Measurements from ENCODE around the gene GET4.
"Not testable (repeated sequence)": the region's sequence is repeated elsewhere in the genome, so short reads cannot be mapped to it uniquely, and the experiment has no call there.

The GET4 gene

DNA sequence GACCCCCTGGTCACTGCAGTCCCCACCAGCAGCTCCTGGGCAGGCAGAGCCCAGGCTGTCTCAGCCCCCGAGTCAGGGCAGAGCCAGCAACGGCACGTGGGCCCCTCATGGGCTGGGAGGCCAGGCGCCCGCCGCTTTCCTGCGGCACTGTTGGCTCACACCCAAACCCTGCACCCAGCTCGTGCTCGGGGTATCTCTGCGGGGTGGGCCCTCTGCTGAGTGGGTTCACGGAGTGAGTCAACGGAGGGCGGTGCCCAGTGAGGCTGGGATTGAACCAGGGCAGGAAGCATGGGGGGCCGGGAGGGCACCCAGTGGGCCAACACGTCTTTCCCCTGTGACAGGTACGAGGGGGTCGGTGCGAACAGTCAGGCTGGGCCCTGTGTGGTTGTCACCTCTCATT is 49.2 kb downstream of the GET4 start:
- peak in 8 of 56 donors; percentile 28 to 67 (median 43) for DNase-seq

DNA sequence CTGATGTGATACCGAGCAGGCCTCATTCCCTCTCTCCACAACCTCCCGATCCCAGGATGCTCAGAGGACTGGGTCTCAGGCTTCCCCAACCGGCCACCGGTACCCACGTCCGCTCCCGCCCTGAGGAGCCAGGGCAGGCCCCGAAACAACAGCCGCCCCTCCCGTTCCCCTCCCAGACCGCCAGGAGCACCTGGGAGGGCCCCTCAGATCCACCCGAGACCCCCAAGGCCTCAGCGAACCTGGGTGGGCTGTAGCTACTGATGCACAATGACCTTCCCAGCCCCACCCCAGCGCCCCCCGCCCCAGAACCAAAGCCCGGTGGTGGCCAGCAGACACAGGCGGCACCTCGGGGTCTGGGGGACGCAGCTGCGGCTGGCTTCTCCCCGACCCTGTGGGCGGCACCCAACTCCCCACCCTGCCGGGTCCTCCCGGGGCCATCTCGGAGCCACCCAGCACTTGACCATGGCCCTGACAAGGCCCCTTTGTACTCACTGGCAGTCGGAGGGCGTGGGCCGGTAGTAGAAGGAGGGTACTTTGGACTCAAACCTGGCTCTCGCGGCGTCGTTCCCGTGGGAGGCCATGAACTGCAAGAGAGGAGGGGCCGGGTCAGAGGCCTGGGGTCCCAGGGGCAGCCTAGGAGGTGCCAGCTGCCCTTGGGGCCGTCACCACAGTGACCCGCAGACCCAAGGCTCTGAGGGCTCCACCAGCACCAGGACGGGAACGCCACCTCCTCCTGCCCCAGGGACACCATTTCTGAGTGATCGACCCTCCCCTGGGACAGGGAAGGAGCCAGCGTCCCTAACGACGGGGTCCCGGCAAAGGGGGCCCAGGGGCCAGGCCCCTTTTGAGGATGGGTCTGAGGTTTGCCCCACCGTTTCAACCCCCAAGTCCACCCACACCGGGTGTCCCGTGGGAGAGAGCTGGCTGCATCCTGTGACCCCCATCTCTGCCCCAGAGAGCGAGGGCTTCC is 50.0 kb downstream of the GET4 start:
- peak in 28 of 56 donors; percentile 20 to 80 (median 59) for DNase-seq

DNA sequence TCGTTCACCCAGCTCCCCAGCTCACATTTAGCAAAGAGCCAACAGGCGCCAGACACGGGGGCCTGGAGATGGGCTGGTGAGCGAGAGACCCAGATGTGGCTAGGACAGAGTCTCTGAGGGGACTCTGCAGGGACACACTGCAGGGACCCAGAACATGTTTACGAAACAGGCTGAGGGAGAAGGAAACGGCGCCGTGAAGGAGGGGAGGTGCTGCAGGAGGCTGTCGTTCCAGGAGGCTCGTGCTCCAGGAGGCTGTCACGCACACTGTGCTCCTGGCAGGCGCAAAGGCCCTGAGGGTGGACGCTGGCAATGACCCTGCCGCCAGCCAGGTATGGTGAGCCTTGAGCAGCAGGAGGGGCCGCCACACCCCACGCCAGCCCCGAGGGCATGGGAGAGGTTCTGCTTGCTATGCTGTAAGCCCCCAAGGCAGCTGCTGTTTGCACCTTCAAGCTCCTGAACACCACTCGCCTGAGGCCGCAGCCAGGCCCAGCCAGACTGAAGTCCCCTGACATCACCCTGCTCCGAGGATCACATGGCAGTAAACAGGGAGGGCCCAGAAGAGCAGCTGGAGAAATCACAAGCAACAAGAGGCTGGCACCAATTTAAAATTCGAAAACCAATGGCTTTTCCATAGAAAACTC is 50.8 kb downstream of the GET4 start:
- DNase-seq = peak in 38 of 56 donors; percentile 29 to 86 (median 55)

DNA sequence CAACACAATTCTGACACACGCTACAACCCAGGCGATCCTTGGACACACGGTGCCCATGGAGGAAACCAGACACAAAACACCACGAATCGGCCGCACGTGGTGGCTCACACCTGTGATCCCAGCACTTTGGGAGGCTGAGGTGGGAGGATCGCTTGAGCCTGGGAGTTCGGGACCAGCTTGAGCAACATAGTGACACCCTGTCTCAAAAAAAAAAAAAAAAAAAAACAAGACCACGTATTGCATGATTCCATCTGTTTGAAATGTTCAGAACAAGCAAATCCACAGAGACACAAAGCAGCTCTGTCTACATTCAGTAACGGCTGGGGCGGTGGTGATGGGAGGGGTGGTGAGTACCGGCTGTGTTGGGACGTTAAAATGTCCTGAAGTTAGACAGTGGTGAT is 53.0 kb downstream of the GET4 start:
- DNase-seq = peak in 21 of 56 donors; percentile 20 to 73 (median 47)

DNA sequence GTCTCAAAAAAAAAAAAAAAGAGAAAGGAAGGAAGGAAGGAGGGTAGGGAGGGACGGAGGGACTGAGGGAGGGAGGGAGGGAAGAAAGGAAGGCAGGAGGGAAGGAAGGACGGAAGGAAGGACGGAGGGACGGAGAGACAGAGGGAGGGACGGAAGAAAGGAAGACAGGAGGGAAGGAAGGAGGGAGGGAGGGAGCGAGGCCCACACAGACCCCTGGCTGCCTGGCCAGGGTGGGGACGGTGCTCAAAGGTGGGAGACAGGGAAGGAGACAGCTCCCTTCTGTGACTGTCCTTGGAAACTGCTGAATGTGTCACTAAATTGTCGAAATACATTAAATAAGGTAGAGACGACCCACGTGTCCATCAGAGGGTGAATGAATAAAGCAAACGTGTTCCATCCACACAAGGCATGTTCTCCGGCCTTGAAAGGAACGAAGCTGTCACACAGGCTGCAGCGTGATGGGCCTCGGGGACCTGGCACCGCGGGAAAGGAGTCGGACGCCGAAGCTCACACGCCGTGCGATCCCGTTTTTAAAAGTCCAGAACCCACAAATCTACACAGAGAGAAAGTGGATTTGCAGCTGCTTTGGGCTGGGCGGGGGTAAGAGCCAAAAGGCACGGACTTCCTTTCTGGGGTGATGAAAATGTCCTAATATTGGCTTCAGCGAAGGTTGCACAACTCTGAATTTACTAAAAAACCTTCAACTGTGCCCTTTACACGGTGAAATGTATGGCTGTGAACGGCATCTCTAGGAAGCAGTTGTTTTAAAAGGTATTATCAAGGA is 54.8 kb downstream of the GET4 start:
- no peak for DNase-seq

DNA sequence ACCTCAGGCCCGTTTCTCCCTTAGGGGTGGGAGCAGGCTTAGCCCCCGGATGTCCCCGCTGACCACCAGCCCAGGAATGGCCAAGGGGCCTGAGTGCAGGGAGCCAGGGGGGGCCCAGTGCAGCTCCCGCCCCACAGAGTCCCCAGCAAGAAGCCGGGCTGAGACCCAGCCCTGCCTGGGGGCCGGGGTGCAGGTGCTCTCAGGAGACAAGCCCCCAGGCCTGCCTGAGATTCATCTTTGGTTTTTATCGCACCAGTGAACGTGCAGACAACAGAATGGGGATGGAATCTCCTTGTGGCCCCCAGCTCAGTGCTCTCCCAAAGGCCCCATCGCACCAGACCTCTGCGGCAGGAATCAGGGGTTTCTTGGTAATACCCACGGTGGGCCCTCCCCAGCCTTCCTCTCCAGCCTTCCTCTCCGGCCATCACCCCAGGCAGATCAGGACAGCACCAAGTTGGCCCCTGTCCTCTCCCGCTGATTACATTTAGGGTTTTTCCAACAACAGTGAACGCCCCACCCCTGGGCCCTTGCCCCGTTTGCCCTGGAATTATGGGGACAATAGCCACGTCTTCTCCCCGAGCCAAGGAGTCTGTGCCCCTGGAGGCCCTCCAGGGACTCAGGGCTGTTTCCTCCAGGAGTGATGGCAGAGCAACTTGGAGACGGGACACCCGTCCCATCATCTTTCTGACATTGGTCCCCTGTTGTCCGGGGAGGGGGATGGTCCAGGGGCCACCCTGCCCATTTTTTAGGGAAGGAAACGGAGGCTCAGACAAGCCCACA is 55.7 kb downstream of the GET4 start:
- DNase-seq = no peak

DNA sequence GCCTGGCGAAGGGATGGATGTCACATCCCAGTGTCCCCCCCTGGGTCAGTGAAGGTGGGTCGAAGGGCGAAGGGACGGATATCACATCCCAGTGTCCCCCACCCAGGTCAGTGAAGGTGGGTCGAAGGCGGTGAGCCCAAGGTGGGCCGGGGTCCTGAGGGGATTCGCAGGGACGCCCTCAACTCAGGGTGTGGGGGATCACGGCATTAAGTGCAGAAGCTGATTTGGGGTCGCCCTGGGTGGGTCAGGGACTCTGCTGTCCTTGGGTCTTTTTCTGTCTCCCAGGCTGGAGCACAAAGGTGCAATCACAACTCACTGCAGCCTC is 56.3 kb downstream of the GET4 start:
- DNase-seq = no peak

DNA sequence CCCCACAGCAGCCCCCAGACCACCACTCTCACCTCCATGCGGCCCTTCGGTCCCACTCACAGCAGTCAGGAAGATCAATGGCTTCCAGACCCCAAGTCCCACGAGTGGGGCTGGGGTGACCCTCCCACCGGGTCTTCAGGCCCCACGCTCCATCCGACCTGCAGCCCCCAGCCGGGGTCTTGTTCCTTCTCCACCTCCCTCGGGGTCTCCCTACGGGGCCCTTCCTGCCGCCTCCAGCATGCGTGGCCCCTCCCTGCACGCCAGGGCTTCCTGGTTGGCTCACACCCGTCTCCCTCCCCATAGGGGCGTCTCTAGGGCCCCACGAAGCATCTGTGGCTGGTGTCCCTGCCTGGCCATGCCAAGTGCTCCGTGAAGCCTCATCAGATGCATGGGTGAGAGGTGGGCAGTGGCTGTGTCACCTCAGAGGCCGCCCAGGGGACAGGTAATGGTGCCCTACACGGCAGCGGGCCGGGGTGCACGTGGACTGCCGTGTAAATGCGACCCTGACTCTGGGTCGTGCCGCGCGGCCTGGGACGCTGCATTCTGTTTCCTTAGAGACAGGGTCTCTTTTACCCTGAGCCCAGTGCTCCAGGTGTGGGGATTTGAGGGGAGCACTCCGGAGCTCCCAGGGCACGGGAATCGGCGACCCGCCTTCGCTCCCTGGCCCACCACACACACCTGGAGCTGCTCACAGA is 58.3 kb downstream of the GET4 start:
- no peak for DNase-seq

DNA sequence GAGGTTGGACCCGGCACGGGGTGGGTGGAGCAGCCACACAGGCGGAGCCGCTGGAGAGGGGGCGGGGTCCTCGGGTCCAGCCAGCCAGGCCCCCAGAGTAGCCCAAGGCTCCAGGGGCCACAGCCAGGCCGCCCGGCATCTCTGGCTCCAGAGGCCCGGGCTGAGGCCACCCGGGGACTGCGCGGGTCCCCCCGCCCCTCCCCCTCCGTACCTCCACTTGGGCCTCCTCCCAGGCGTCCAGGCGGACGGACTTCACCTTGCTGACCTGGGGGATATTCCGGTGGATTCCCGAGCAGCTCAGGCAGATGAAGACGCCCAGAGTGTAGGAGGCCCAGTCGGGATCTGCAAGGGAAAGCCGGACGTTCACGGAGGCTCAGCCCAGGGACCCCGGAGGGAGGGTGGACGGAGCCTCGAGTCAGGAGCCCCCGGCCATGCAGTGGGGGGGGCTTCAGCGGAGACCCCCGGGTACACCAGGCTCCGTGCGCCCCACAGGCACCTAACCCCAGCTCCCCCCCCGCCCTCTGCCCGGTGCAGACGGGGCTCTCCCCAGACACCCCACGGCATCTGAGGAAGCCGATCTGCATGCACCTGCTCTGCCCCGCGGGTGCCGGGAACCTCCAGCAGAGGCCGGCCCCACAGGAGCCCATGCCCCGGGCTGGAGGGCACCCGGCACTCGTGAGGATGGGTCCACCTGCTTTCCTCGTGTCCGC is 59.0 kb downstream of the GET4 start:
- DNase-seq = no peak

DNA sequence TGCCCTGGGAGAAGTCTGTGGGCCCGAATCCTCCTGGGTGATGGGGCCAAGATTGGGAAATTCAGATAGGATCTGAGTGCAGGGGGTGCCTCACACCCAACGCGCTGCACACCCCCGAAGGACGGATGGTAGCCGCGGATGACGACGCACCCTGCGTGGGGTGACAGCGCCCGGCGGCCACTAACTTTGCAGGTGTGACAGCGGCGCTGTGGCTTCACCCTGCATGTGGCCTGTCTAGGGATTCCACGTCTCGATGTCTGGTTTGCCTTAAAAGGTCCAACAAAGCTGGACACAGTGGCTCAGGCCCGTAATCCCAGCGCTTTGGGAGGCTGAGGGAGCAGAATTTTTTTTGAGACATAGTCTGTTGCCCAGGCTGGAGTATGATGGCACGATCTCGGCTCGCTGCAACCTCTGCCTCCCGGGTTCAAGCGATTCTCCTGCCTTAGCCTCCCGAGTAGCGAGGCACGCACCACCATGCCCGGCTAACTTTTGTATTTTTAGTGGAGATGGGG is 59.6 kb downstream of the GET4 start:
- DNase-seq = no peak

DNA sequence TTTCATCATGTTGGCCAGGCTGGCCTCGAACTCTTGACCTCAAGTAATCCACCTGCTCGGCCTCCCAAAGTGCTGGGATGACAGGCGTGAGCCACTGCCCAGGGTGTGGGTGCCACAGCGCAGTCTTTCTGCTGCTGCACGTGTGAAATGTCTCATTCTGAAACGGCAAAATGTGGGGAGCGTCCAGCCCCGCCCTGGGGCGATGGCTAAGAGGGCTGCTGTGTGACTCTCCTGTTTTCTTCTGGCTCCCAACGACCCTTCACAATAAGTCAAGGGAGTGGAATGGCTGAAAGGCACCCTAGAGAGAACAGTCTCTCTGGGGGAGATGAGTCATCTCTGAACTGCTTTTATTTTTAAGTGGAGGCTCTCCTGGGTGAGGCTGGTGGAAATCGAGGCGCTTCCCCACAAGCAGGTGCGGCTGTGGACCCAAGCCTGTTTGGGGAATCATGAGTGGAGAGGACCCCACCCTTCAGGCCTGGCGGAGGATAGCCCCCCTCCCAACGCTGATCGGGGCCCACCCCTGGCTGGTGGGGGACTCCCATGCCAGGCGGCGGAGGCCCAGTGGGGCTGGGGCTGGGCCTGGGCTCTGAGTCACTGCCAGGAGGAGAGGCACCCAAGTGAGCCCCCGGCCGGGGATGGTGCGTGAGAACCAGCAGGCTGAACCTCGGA is 60.2 kb downstream of the GET4 start:
- DNase-seq = no peak

DNA sequence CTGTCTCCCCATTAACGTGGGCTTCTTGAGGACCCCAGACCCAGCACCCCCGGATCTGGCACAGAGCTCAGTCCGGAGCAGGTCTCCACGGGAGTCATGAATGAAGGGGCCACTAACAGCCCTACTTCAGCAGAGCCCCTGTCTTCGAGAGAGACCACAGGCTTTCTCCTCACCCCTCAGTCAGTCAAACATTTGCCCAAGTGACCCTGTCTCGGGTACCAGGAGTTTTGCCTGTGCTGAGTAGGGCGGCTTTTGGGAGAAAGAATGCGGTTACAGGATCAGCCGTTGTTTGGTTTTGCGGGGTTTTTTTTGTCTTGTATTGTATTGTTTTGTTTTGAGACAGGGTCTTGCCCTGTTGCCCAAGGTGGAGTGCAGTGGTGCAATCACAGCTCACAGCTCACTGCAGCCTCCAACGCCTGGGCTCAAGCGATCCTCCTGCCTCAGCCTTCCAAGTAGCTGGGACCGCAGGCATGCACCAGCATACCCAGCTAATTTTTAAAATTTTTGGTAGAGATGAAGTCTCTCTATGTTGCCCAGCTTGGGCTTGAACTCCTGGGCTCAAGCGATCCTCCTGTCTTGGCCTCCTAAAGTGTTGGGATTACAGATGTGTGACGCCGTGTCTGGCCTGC is 61.6 kb downstream of the GET4 start:
- DNase-seq = no peak

DNA sequence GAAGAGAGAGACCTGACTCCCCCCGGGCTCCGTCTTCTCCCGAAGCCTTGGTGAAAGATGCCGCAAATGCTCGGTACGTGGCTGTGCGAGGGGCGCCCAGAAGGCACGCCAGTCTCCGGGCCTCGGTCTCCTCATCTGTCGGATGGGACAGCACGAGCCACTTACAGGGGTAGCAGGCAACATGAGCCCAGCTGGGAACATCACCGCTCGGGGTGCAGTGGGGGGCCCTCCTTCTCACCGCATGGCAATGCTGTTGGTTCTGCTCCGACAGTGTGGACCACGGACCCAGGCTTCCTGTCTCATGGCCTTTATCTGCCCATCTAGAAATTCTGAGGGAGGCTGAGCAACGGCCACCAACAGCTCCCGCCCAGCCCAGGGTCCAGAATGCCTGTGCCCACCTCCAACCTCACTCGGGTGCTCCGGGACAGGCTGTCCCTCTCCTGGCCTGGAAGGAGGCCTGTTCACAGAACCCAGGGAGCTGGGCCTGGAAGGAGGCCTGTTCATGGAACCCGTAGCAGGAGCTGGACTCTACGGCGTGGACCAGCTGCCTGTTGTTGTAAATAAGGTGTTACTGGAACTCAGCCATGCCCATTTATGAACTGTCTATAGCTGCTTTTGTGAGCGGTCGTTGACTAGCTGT is 62.3 kb downstream of the GET4 start:
- no peak for DNase-seq

DNA sequence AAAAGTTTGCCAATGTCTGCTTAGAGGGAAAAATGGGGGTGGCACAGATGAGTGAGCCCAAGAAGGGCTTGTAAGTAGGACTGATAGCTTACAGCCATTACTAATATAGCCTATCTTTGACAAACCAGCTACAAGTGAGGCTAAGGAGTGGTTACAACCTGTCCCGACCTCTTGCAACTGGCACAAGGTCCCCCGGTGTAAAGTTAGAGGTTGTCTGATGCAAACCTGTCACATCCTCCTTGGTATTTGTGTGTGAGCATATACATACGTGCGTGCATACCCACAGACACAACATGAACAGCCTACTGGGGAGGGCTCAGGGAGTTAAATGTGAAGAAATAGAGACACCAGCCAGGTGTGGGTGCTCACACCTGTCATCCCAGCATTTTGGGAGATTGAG is 63.5 kb downstream of the GET4 start:
- DNase-seq = no peak

DNA sequence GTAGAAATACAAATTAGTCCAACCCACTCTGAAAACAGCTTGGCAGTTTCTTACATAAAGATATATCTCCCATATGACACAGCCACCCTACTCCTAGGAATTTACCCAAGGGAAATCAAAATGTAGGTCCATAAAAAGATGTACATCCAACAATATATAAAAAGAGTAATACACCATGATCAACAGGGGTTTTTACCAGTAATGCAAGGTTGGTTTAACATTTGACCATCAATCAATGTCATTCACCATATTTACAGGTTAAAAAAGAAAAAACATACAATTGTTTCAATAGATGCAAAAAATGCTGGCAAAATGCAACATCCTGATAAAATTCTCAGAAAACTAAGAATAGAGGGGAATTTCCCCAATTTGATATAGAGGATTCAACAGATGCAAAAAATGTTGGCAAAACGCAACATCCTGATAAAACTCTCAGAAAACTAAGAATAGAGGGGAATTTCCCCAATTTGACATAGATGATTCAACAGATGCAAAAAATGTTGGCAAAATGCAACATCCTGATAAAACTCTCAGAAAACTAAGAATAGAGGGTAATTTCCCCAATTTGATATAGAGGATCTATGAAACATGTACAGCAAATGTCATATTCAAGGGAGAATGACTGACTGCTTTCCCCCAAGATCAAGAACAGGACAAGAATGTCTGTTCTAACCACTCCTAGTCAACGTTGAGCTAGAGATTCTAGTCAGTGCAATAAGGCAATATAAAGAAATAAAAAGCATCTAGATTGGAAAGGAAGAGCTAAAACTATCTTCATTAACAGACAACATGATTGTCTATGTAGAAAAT is 64.5 kb downstream of the GET4 start:
- DNase-seq = no peak

DNA sequence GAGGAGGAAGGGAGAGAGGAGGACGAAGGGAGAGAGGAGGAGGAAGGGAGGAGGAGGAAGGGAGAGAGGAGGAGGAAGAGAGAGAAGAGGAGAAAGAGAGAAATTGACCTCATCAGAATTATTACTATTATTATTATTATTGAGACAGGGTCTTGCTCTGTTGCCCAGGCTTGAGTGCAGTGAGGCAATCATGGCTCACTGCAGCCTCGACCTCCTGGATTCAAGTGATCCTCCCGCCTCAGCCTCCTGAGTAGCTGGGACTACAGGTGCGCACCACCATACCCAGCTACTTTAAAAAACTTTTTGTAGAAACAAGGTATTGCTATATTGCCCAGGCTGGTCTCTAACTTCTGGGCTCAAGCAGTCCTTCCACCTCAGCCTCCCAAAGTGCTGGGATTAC is 67.4 kb downstream of the GET4 start:
- DNase-seq = not testable (repeated sequence)

DNA sequence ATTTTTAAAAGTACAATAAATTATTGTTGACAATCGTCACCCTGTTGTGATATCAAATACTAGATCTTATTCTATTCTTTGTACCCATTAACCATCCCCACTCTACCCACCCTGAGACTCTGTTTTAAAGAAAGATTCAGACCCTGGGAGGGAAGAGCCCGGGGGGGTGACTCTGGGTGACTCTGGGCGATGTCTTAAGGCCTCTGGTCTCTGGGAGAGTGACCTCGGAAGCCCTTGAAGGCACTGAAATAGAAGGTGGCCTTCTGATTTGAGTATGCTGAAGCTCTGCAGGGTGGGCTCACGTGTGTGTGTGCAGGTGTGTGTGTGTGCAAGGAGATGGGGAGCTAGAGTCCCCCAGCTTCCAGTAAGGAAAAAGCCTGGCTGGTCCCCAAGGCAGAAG is 68.4 kb downstream of the GET4 start:
- no peak for DNase-seq
